Stimulated activated CD4-positive, alpha-beta T cell treated with anti-CD3 and anti-CD28 coated beads, TNF-alpha, amount 100 ng/mL, for 24 hours (primary cell): ENCODE results near the gene GAREM2.

Experiments used
- DNase-seq, 3 experiments: peaks; one replicate each; pipeline ENCODE4 v3.0.0-alpha.2; 2020; ENCODE audit warnings: low read depth in 3 of 3

The GAREM2 gene

DNA sequence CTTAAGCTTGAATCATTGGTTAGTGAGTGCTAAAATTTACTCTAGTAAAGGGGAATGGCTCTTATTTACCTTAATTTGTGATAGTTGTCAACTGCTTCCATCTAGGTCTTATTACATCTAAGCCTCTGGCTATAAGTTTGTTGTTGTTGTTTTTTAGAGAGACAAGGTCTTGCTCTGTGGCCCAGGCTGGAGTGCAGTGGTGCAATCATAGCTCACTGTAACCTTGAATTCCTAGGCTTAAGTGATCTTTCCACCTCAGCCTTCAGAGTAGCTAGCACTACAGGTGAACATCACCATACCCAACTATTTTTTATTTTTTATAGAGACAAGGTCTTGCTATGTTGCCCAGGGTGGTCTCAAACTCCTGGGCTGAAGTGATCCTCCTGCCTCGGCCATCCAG, 65.0 kb downstream of the GAREM2 start:
- no peak for DNase-seq

DNA sequence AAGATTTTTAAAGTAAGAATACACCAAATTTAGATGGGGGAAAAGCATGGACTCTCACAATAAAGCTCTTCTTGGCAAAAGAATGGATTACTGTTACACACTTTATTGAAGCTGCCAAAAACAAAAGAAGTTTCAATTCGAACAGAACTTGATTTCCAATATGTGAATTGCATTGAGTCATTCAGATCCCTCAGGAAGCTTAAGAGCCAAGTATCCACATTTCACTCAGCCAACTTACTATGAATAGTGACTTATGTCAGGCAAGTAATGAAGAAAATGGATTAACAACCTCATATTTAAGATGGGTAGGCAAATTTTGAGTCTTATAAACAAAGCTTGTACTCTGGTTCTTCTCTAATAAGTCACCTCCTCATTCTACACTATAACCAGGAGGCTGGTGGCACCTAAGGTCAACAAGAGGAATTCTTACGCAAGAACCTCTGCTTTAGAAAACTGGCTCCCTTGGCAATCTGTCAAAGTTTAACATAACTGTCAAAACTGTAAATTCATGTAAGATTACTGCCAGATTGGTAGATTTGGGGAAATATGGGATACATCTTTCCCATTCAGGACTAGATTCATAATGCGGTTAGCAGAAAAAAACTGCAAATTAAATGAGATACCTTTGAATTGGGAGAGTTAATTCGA, 65.5 kb downstream of the GAREM2 start:
- DNase-seq = no peak
